Upper lobe of right lung (tissue), 1 donor: ENCODE data around the gene CCDC174. TPM values are rescaled to one million over a fixed set of nuclear protein-coding genes. Genes with fewer than 3 reads are reported as not detected.

Experiments
- ATAC-seq: fragments of 200-7000 bp; cut with Tn5 transposase; one replicate; pipeline ENCODE4 v1.9.1; 2020; ENCODE audit warnings: mild to moderate bottlenecking, moderate library complexity
- DNase-seq: peaks from one replicate; pipeline ENCODE4 v3.0.0-alpha.2; 2020
- H3K27ac ChIP-seq: fragments of 200-600 bp; one replicate; pipeline ENCODE4 v1.8.0; 2022
- H3K27me3 ChIP-seq: fragments of 200-600 bp; one replicate; pipeline ENCODE4 v1.8.0; 2022; ENCODE audit warnings: mild to moderate bottlenecking
- H3K36me3 ChIP-seq: fragments of 200-600 bp; one replicate; pipeline ENCODE4 v1.8.0; 2022
- H3K4me1 ChIP-seq: fragments of 200-600 bp; one replicate; pipeline ENCODE4 v1.8.0; 2022
- H3K4me3 ChIP-seq: fragments of 200-600 bp; one replicate; pipeline ENCODE4 v1.8.0; 2022; ENCODE audit warnings: mild to moderate bottlenecking
- H3K9me3 ChIP-seq: fragments of 200-600 bp; one replicate; pipeline ENCODE4 v1.8.0; 2022
- CTCF ChIP-seq: fragments of 200-600 bp; IDR thresholded peaks from one replicate; pipeline ENCODE4 v1.8.0; 2022; ENCODE audit warnings: antibody characterized with exemption
- intact Hi-C: fragments of 100-400 bp; cut with DNase I; formaldehyde crosslinking; loops from one replicate; pipeline ENCODE4 v1.11.0; 2022
- total RNA-seq: library from RNA; stranded (reverse); fragmentation: NEBNext Ultra II Directional; extraction: Animal tissue kit (Norgen Biotek cat#: 25700); gene quantifications from one replicate; pipeline ENCODE4 v1.2.1, GENCODE V29; 2021
- donor health status: DM: no; HTN: yes; CAD: no; lungs with severe emphysema.

CCDC174 gene
- total RNA-seq, 1 donor from 2014 or later: 22.1 TPM

DNA sequence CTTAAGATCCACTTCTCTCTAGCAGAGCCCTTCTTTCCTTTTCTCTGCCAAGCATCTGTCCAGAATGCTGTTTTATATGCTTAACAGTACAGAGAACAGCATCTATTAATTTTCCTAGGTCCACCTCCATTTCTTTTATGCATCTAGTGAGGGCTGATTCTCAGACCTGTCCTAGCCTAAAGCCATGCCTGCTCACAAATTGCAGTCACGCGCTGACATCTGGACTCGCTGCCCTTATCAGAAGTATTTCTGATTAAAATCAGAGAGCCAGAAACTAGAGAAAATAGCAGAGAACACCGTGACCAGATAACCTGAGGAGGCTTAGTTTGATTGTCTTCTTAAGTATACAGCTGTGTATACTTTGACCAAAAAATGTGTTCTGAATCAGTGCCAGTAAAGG is 25.3 kb downstream of the CCDC174 start:
- DNase-seq: no peak
- H3K9me3 ChIP-seq: no peaks in the 10 kb centered on the region
- intact Hi-C loops: loop anchor here (10.0 kb wide), 1 partner anchor 98 kb away; no protein-coding TSS in a partner anchor

DNA sequence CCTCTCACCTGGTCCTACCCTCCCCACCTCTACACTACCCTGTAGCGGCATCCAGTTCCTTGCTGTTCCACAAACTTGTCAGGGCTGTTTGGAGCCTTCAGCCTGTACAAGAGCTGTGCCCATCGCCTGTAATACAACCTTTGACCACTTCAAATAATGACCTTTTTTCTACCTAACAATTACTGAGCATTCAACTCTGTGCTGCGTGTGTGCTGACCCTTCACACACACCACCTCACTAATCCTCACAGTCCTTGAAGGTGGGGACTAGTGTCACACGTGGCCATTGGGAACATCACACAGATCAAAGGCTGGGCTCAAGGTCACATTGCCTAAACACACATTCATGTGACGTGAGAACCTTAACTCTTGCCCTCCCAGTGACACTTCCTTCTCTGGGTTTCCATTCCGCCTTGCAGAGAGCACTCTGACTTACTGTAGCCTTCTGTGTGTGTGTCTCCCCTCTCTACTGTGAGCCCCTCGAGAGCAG is 26.5 kb downstream of the CCDC174 start:
- ATAC-seq (no peak), DNase-seq (no peak)
- Histone ChIP-seq H3K27ac (no peak overlapping the region), H3K4me1 (no peaks in the 10 kb centered on the region), H3K9me3 (no peaks in the 10 kb centered on the region), H3K27me3 (no peaks in the 10 kb centered on the region), H3K4me3 (no peak overlapping the region), H3K36me3 (no peaks in the 10 kb centered on the region)
- no peak for TF ChIP-seq CTCF
- intact Hi-C loops: loop anchor here (10.0 kb wide), 1 partner anchor 97 kb away; no protein-coding TSS in a partner anchor

More for the DNA sequence above, 25.3 kb downstream of the CCDC174 start:
- Histone ChIP-seq H3K36me3 (peaks cover 11% of the 10 kb centered on the region), H3K4me3 (no peak overlapping the region), H3K4me1 (no peaks in the 10 kb centered on the region), H3K27me3 (no peaks in the 10 kb centered on the region), H3K27ac (no peak overlapping the region)
- no peak for ATAC-seq
- TF ChIP-seq CTCF: no peak

DNA sequence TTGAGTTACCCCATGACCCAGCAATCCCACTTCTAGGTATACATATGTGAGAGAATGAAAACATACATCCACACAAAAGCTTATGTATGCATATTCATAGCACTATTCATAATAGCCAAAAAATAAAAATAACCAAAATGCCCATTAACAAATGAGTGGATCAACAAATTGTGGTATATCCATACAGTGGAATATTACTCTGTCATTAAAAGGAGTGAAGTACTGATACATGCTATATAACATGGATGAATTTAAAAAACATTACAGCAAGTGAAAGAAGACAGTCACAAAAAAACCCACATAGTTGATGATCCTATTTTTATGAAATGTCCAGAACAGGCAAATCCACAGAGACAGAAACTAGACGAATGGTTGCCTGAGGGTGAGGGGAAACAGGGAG is 28.6 kb downstream of the CCDC174 start:
- Histone ChIP-seq H3K27ac (no peak overlapping the region), H3K4me3 (no peak overlapping the region), H3K36me3 (no peaks in the 10 kb centered on the region), H3K4me1 (no peaks in the 10 kb centered on the region), H3K27me3 (no peaks in the 10 kb centered on the region), H3K9me3 (no peaks in the 10 kb centered on the region)
- ATAC-seq (no peak), DNase-seq (no peak)
- no peak for TF ChIP-seq CTCF
- intact Hi-C loops: no loop called here

DNA sequence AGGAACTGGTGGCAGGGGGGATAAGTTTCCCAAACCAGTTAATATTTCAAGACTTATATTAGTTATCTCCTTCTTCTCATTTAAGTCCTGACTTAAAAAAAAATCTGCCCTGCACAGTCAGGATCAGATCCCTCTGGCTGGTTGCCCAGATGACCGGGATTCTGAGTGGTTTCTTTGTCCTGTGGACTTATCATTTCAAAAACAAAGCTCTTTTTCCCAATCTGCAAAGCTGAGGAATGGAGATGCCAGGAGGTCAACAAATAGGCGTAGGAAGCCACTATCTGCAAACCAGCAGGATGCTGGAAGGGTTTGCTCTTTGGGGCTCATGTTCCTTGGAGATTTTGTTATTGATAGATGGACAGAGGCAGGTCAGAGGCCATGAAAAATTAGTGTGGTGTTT is 29.2 kb downstream of the CCDC174 start:
- TF ChIP-seq CTCF: no peak
- intact Hi-C loops: no loop called here
- Histone ChIP-seq H3K27me3 (no peaks in the 10 kb centered on the region), H3K9me3 (no peaks in the 10 kb centered on the region), H3K4me1 (no peaks in the 10 kb centered on the region), H3K27ac (no peak overlapping the region), H3K36me3 (no peaks in the 10 kb centered on the region), H3K4me3 (no peak overlapping the region)
- no peak for DNase-seq
- no peak for ATAC-seq

GRCh38 chr3:14684447-14684846 is 32.9 kb downstream of the CCDC174 start:
- TF ChIP-seq CTCF: no peak
- H3K36me3 ChIP-seq: no peaks in the 10 kb centered on the region
- H3K27me3 ChIP-seq: no peaks in the 10 kb centered on the region
- ATAC-seq (no peak), DNase-seq (no peak)
- no peaks in the 10 kb centered on the region for H3K4me1 ChIP-seq
- no peak overlapping the region for H3K27ac ChIP-seq
- intact Hi-C loops: no loop called here
- H3K4me3 ChIP-seq: no peak overlapping the region
- H3K9me3 ChIP-seq: no peaks in the 10 kb centered on the region

GRCh38 chr3:14685179-14685578 is 33.6 kb downstream of the CCDC174 start:
- ATAC-seq: no peak
- no peak for DNase-seq
- Histone ChIP-seq H3K4me1 (no peaks in the 10 kb centered on the region), H3K36me3 (no peaks in the 10 kb centered on the region), H3K9me3 (no peaks in the 10 kb centered on the region), H3K27ac (no peak overlapping the region), H3K27me3 (no peaks in the 10 kb centered on the region), H3K4me3 (no peak overlapping the region)
- no peak for TF ChIP-seq CTCF
- intact Hi-C loops: no loop called here
